Skin of body (tissue), 2 donors: ENCODE measurements around the gene KY. TPM values are rescaled to one million over a fixed set of nuclear protein-coding genes. Genes with fewer than 3 reads are reported as not detected.

Experiments used
- DNase-seq: peaks from one replicate; lab custom pipeline; 2025; lab: John Stamatoyannopoulos, UW
- total RNA-seq: library from RNA; depleted of rRNA; stranded (reverse); fragments of >200 nt; gene quantifications from one replicate; pipeline ENCODE4 v1.2.3, GENCODE V29; 2014

Gene KY
- total RNA-seq, 1 donor from 2014 or later: 7.2 TPM

DNA sequence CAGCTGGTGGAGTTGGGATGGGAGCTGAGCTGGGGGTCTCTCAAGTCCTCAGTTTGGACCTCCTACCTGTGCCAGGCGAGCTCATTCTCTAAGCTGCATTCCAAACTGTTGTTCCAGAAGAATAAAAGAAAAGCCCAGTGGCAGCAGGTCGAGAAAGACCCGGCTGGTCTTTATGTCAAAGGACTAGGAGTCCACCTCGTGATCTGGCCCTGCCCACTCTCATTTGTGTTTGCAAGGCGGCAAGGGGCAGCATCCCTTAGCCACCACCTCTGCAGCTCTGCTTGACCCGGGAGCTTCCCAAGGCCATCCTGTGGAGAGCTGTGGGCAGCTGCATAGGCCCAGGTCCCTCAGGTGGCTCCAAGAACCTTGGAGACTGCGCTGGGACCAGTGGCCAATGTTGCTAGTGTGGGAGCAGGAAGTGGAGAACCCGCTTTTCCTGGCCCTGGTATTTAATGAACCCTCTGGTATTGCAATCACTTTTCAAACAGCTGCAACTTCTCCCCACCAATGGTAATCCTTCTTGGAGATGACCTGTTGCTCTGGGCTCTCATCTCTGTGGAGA lies 30.9 kb downstream of the KY start:
- DNase-seq: no peak

DNA sequence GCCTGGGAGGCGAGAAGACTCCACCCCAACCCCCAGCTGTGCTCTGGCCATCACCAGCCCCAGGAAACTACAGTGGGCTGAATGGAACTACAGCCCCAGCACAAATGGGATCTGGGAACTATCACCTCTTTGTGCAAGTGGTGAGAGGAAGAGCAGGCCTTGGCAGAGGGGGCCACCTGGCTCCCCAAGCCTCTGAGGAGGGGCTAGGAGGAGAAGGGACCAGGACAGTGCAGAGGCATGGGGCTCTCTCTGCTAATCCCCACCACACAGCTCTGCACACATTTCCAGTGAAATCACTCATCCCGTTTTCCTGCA lies 31.6 kb downstream of the KY start:
- no peak for DNase-seq

DNA sequence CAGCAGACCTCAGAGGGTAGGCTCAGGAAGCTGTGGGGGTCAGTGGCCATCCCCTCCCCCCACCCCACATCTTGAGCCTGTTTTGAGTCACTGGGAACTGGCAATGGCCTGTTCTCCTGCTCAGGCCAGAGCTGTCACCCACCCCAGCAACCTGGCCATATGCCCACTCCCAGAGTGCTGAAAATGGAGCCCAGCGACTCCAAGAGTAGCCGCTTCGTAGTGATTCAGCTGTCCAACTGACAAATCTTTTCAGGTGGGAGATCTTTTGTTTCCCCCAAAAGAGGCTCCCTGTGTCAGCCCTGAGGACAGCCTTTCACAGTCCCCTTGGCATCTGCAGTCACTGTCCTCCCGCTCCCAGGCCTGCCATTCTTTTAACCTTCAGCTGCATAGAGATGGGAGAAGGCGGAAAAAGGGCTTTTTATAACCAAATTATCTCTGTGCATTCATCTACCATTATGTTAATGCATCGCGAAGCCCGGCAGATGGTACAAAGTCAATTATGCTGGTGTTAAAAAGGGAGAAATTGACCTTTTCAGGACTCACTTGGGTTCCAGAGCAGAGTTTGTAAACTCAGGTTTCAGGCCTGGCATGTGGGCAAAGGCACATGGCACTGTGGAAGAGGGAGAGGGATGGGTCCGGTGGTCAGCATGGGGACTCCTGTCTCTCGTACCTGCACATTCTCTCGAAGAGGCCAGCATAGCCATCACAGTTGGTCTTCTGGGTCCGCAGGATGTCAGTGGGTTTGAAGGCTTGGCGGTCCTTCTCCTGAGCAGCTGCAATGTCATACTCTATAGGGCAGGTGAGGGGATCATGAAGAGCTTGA lies 32.1 kb downstream of the KY start:
- DNase-seq: no peak

DNA sequence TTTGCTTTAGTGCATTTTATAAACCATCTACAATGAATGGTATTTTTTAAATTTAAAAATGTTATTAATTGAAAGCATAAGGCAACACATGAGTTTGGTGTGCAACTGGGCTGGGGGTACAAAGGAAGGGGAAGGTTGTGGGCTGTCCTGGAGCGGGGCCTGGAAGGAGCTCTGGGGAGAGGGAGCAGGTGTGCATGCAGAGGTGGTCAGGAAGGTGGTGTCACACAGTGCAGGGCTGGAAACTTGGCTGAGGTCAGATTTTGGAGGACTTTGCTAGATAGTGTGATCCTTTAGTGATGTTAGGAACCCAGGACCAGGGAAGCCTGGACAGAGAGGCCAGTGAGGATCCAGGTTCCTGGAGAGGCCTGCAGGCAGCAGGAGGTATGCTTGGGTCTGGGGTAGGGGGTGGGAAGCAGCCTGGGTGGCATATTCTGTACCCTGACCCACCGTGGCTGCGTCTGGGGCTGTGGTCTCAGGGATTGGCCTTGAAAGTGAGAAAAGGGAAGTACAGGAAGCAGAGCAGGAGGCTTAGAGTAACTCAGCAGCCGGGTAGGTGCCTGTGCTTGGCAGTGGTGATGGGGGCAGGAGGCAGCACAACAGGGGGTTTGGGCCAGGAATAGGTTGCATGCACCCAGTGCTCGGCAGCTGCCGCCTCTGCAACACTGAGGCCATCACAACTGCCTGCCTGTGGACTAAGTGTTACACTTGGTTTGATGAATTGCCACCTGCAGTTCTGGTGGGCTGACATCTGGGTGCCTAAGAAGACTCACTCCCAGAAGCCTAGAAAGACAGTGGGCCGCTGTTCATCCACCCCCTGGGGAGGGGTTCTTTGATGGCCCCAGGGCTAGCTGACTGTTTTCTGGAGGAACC lies 33.0 kb downstream of the KY start:
- no peak for DNase-seq

DNA sequence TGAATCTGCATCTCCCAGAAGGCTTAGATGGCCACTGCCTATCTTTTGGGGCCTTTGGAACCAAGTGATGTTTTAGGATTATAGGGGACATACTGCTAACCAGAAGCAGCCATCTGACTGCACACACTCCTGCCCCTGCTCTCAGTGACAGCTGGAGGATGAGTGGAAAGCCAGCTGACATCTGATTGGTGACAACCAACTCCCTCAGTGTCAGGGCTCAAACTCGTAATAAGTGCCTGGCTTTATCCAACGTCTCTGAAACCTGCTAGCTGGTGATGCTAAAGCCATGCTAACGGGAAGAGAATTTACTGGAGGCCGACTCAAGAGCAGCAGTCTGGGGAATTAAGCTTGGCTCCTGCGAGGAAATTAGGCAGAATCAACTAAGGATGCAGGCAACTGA lies 35.1 kb downstream of the KY start:
- DNase-seq: no peak

DNA sequence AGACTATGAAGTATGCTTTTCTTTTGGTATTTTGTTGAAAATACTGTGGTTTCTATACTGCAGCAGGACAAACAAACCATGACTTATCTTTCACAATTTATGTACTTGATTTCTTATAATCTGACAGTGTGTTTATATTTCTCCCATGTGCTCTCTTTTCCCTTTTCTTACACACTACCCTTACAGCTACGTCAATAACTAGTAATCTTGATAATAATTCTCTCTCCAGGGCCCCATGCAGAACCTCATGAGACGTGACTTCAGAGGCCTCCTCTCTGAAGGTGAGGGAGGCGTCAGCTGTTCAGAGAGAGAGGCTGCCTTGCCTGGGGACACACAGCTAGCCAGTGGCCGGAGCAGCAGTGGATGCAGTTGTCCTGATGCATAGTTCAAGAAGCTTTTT lies 35.9 kb downstream of the KY start:
- no peak for DNase-seq

DNA sequence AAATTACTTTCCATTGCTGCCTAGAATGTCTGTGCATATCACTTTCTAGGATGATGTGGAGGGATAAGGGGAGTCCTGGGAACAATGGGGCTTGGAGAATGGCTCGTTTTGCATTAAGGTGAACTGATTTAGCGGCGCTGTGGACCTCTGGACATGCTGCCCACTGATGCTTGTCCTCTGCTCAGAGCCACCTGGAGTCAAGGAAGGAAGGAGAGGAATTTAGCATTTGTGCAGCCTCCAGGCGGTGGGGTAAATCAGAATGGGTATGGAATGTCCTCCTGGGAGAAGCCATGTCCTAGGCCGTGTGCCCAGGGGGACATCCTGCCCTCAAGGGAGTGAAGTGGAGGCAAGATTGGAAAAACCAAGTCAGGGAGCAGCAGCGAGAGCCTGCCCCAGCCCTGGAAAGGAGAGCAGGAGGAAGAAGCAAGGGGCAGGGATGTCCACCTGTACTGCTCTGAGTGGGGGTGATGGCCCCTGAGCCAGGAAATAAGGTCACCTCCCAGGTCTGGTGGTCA lies 37.8 kb downstream of the KY start:
- no peak for DNase-seq

DNA sequence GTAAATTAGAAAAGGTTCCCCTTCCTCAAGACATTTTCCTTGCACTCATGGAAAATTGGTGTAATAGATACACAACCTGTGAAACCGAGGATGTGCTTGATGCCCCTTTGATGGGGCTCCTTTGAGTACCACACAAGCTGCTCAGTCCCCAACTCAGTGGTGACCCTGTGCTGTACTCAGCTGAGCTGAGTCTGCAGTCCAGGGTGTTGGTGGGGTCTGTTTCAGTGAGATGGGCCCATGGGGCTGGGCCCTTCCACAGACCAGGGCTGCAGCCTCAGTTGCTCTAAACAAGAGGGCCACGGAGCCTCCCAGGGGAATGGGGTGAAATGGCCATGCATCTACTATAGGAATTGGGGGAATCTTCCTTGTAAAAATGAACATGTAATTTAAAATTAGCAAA lies 39.3 kb downstream of the KY start:
- DNase-seq: no peak

DNA sequence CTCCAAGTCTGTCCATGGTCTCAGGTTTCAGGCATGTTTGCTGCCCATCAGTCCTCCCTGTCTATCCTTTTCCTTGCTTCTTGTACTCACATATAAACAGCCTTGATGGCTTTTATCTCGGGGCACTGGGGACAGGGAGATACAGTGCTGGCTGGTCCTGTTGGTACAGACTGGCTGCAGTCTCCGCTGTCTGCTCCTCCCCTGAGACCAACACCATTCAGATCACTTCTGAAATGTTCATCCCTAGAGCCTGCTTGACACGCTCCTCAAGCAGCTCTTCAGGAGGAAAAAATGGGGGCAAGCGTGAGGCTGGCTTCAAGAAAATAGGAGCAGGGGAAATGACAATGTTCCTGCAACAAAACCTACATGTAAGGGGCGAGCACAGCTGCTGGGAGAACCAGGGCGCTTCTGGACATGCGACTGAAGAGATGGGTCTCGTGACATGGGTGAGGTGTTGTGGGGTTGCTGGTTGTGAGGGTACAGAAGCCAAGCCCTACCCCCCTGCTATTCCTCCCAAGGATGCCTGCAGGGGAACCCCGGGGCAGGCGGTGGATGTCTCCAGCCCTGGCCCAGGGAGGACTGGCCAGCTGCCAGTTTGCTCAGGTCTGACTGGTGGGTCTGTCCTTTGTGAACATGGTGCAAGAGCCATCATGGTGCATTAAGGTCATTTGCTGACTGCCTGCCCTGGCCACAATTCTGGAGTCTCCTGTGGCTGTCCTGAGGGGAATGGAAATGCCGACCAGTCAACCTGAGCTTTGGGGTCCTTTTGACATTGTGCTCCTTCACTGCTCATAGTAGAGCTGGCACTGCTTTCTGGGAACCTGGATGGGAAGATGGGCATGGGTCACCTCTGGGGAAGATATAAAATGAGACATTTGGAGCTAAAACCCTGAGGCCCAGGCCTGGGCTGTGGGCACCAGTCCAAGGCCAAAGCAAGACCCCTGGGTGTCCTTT lies 40.1 kb downstream of the KY start:
- no peak for DNase-seq

DNA sequence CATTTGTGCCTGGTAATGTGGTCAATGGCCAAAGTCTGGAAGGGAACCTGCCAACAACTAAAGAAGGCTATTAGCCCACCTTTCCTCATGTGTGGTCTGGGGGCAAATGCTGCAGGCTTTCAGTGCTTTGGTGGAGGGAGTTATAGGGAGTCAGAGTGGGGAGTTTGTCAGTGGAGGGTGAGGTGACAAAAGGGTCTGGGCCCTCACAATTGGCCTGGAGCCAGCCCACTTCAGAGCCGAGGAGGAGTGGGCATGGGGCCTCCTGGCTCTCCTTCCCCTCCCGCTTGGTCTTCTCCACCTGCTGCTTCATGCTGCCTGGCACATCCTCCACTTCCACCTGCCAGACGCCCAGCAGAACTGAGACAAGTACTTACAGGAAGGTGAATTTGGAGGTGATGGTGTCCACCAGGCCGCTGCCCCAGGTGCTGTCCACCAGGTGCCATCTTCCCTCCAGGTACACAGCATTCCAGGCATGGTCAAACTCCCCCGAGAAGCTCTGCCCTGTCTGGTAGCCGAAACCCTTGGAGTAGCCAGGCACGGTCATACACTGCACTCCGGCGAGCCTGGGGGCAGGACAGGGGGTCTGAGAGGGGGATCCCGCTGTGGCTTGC lies 40.9 kb downstream of the KY start:
- no peak for DNase-seq

DNA sequence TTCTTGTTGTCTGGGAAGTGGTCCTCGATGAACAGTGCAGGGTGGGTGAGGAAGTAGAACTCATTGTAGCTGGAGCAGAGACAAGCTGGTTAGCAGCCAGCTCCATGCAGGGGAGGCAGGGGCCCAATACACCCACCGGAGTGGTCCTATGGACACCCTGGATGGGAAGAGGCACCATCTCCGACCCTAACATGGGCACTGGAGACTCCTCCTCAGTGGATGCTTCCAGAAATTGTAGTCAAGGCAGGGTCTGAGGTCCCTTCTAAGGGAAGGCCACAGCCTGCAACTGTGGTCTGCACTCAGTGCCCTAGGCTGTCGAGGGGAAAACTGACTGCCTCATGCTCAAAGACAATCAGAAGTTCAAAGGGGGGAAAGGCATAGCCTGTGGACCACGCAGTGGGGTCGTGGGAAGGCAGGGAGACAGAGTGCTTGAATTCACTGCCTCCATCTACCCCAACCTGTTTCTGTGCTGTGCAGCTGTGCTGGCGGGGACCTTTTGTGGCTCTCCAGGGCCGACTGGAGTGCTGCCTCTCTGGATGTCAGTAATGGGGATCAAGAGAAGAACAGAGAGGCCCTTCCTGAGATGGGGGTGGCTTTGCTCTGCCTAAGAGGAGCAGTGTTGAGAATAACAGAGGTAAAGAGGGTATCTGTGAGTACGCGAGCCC lies 41.9 kb downstream of the KY start:
- DNase-seq: no peak

DNA sequence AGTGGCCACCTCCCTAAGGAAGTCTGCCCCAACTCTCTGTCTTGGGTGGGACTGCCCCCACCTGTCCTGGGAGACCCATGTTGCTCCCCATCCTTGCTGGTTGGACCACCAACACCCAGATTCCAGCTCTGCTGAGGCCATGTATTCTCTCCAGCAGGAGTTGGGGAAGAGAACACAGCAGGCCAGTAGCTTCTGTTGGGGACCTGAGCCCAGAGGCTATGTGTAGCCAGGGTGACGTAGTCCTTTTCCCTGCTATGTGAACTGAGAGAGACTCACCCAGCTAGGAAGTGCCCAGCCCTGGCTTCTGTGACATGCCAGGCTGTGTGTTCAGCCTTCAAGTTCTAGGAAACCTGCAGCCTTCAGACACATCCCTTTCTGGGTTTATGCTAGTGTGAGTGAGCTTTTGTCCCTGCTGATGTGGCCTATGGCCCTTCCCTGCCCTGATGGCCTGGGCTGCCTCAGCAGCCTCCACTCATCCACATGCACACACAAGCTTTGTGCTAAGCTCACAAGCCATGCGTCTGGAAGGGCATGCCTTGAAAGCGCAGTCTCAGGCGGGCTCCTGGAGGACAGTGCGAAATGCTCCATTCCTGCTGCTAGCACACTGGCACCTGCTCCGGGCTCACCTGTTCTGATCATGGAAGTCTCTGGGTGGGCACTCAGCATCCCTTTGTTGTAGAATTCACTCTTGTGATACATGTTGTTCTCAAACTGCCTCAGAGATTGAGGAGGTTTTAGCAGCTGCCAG lies 42.6 kb downstream of the KY start:
- DNase-seq: no peak

DNA sequence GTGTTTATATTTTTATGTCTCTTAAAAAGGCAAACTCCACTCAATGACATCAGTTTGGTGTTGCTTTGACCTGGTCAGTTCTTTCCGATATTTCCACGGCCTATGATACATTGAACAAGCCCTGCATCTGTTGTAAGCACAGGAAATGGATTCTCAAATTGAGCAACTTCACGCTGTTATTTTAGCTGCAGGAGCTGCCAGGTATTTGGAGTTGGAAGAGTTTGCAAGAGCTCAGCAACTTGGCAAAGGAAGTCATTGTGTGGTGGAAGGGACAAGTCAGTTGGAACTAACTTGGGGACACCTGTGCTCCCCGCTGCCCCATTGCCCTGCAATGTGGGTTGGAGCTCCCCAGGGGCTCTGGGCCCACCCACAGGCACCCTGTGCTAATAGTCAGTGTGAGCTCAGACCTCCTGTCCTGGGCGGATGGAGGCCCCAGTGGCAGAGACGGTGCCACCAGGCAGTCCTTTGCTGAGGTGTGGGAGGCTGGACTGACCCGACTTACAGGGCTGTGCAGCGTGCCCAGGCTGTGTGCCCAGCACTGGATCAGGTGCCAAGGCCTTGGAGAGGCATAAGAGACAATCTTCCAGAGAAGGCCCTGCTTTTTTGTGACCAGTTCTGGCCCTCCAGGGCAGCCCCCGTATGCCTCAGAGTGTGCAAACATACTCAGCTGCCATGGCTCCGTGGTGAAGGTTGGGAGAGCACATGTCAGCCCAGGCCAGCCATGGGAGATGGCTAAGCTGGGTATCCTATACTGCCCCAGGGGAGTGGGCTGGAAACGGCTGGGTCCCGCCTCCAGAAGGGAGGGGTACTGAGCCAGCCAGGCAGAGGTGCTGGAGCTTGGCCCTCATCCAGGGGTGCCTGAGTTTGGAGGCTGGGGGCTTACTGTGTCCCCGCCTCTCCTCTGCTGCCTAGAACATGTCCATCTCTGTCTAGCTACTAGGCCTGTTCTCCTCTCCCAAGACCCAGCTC lies 43.5 kb downstream of the KY start:
- DNase-seq: no peak

DNA sequence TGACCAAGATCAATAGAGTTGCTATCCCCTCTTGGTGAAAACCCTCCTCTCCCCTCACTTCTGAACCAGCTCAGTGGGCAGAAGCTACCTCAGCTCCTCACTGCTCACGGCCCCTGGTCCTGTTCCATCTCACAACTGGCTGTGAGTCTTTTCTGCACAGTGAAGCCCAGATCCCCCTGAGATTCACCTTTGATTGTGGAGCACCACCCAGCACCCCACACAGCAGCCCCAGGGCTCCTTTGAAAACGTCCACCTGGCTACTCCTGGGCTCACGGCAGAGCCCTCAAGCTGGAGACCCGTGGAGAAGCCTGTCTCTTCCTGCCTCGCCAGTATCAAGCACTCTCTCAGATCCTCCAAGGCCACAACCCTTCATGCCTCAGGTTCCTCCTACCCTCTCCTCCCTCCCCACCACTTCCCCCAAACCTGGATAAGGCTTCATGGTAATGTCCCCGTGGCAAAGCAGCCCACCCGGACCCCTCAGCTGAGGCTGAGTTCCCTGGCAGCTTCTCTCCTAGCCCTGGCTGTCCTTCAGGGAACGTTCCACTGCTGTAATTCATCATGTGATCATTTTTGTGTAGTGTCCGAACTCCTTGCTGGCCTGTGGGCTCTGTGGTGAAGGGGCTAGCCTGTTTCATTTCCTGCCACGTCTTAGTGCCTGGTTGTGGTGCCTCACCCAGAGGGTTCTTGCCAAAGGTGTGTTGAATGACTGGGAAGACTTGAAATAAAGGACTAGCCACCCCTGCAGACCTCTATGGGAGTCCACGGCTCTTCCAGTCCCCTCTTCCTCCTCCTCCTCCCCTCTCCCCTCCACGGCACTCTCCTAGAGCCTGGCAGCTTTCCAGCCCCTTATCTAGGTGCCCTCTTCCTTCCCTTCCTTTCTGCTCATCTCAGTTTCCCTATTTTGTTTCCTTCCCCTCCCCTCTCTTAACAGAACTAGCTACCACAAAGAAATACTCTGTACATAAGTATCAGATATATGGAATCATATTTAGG lies 44.5 kb downstream of the KY start:
- no peak for DNase-seq

DNA sequence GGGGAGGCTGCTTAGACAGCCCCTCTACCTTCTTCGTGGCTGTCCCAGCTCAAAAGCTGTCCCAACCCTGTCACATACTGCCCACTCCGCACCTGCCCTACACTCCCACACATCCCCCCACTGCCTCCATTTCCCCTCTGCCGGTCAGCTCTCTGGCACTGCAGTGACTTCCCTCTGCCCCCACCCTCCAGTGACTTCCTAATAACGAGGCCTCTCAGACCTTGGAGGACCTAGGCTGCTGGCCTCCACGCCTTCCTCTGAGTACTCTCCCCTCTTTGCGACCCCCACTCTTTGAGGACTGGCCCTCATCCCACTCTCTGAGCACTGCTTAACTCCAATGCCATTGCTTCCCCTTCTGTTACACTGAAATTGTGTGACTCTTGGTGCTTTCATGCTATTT lies 45.3 kb downstream of the KY start:
- DNase-seq: no peak

DNA sequence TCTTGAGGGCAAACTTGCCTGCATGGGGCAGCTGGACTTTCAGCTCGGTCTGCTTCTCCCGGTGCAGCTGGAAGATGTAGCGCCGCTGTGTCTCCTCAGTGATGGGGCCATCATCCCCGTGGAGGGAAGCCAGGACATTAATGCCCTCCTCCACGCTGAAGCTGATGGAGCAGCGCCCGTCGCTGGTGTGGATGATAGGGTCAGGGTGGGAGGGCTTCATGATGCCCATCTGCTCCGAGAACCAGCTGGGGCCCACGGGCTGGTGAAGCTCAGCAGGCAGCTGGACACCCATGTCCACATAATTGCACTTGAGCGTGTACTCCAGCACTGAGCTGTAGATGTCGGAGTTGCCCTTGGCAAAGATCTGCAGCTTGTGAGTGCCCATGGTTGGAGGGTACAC lies 46.9 kb downstream of the KY start:
- no peak for DNase-seq

DNA sequence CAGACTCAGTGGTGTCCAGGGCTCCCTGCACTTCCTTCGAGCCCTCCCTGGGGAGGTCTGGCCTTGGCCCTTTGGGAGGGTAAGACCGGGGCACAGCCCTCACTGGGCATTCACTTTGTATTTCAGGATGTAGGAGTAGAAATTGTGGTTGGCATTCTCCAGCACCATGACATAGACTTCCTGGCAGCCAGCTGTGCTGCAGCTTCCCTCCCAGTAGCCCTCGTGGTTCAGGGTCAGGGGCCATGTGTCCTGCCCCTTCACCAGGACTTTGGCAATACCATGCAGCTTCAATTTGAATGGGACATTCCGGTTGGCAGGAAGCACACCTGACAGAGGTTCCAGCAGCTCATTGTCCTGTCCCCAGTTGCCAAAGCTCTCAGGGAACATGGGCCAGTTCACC lies 47.3 kb downstream of the KY start:
- no peak for DNase-seq
